HepG2 (cell line): ENCODE data around the gene KHNYN. TPM values are rescaled to one million over a fixed set of nuclear protein-coding genes. Genes with fewer than 3 reads are reported as not detected.

ENCODE experiments used
- BRCA1 ChIP-seq: sonication (generic); formaldehyde crosslinking; IDR thresholded peaks from 2 replicates; pipeline ENCODE4 v1.4.0; 2020; ENCODE audit warnings: missing genetic modification reagents
- CEBPB ChIP-seq: IDR thresholded peaks from 2 replicates; pipeline ENCODE4 v1.6.1; 2011; ENCODE audit warnings: low read depth, low read length, improper control_type of control experiment, borderline replicate concordance
- GABPA ChIP-seq, 2 experiments: IDR thresholded peaks; 2 replicates each; pipeline ENCODE4 v1.6.1; 2011 to 2016; ENCODE audit warnings: low read depth in 2 of 2, low read length in 1 of 2, missing biosample characterization in 1 of 2, missing genetic modification characterization in 1 of 2
- GLMP ChIP-seq: sonication (generic); formaldehyde crosslinking; IDR thresholded peaks from 2 replicates; pipeline ENCODE4 v1.9.0; 2021; ENCODE audit warnings: missing genetic modification reagents, mild to moderate bottlenecking, borderline replicate concordance
- HDAC6 ChIP-seq: fragments of 200-600 bp; sonication (generic); IDR thresholded peaks from 2 replicates; pipeline ENCODE4 v1.7.0; 2017; ENCODE audit warnings: mild to moderate bottlenecking, antibody characterized with exemption, low read length, low read depth
- HMGXB4 ChIP-seq, 2 experiments: sonication (generic) in 1 of 2; formaldehyde crosslinking in 1 of 2; IDR thresholded peaks; 2 replicates each; pipeline versions ENCODE4 v1.4.0 to v1.6.1; 2018 to 2020; ENCODE audit warnings: missing genetic modification reagents in 2 of 2, borderline replicate concordance in 1 of 2, low read depth in 1 of 2, mild to moderate bottlenecking in 1 of 2, missing biosample characterization in 1 of 2
- KMT2A ChIP-seq: sonication (generic); formaldehyde crosslinking; IDR thresholded peaks from 2 replicates; pipeline ENCODE4 v1.4.0; 2020; ENCODE audit warnings: missing genetic modification reagents
- MTF2 ChIP-seq: sonication (generic); formaldehyde crosslinking; IDR thresholded peaks from 2 replicates; pipeline ENCODE4 v1.5.0; 2020; ENCODE audit warnings: missing genetic modification reagents, borderline replicate concordance
- RNF219 ChIP-seq: sonication (generic); formaldehyde crosslinking; IDR thresholded peaks from 2 replicates; pipeline ENCODE4 v1.5.0; 2020; ENCODE audit warnings: mild to moderate bottlenecking, missing genetic modification reagents
- WIZ ChIP-seq: sonication (generic); formaldehyde crosslinking; IDR thresholded peaks from 2 replicates; pipeline ENCODE4 v1.5.1; 2020; ENCODE audit warnings: mild to moderate bottlenecking, missing genetic modification reagents
- XRCC5 ChIP-seq: fragments of 200-400 bp; formaldehyde crosslinking; optimal IDR thresholded peaks from 2 replicates; pipeline ENCODE3; 2017; ENCODE audit warnings: mild to moderate bottlenecking, low read length
- ZBTB39 ChIP-seq: sonication (generic); formaldehyde crosslinking; IDR thresholded peaks from 2 replicates; pipeline ENCODE4 v1.5.0; 2020; ENCODE audit warnings: missing genetic modification reagents
- ZEB1 ChIP-seq: IDR thresholded peaks from 2 replicates; pipeline ENCODE4 v1.6.1; 2012; ENCODE audit warnings: mild to moderate bottlenecking, low read depth, inconsistent platforms; ENCODE audit not compliant: insufficient replicate concordance
- ZFP91 ChIP-seq: sonication (generic); formaldehyde crosslinking; IDR thresholded peaks from 2 replicates; pipeline ENCODE4 v1.9.0; 2022; ENCODE audit warnings: missing genetic modification reagents, mild to moderate bottlenecking, borderline replicate concordance
- ZNF576 ChIP-seq: sonication (generic); formaldehyde crosslinking; IDR thresholded peaks from 2 replicates; pipeline ENCODE4 v1.4.0; 2020; ENCODE audit warnings: mild to moderate bottlenecking, missing genetic modification reagents
- ZNF713 ChIP-seq: sonication (generic); formaldehyde crosslinking; IDR thresholded peaks from 2 replicates; pipeline ENCODE4 v1.4.0; 2020; ENCODE audit warnings: mild to moderate bottlenecking, missing genetic modification reagents
- ZNF784 ChIP-seq: sonication (generic); formaldehyde crosslinking; IDR thresholded peaks from 2 replicates; pipeline ENCODE4 v1.5.1; 2020; ENCODE audit warnings: missing genetic modification reagents, mild to moderate bottlenecking, borderline replicate concordance
- polyA plus RNA-seq, 8 experiments: library from polyadenylated mRNA; depleted of rRNA in 3 of 8; stranded (reverse) in 7 of 8; unstranded in 1 of 8; fragments of >200 nt; fragmentation: Illumina TruSeq in 4 of 8; extraction: Trizol in 4 of 8; gene quantifications; 2 replicates each; pipeline versions ENCODE4 v1.2.1 to v1.2.3, GENCODE V29; 2011 to 2016; ENCODE audit warnings: low read depth in 4 of 8, missing spikeins in 1 of 8, mixed read lengths in 1 of 8; ENCODE audit not compliant: insufficient read depth in 1 of 8
- total RNA-seq, 5 experiments: library from RNA; depleted of rRNA; stranded (reverse); fragments of >200 nt; fragmentation: Illumina TruSeq; extraction: Trizol; gene quantifications; 2 replicates each; pipeline ENCODE4 v1.2.3, GENCODE V29; 2016; ENCODE audit warnings: low read depth in 1 of 5

Gene KHNYN
- total and polyA plus RNA-seq, 2 of the 13 experiments (the other 11 are each of a cell fraction or from before 2014, with no cell fraction given): 52.8 to 75.7 TPM

- no peak for TF ChIP-seq ZFP91 (CRISPR knock-in tag)
- no peak for TF ChIP-seq BRCA1 (CRISPR knock-in tag)
- peak; percentile 98; the same call in 1 of the 2 replicates for TF ChIP-seq MTF2 (CRISPR knock-in tag)
- peak; percentile 99 for TF ChIP-seq XRCC5
- no peak for TF ChIP-seq HDAC6
- TF ChIP-seq ZNF576 (CRISPR knock-in tag): no peak
- no peak for TF ChIP-seq ZNF713 (CRISPR knock-in tag)
- no peak for TF ChIP-seq GABPA (IDR thresholded peaks at IDR 0.05; ENCODE audit: low read depth, low read length)
- TF ChIP-seq GABPA (CRISPR knock-in tag; IDR thresholded peaks at IDR 0.05; ENCODE audit: low read depth): no peak
- TF ChIP-seq GLMP (CRISPR knock-in tag): no peak
- TF ChIP-seq ZBTB39 (CRISPR knock-in tag): no peak; the same call in 1 of the 2 replicates
- TF ChIP-seq ZEB1: no peak
- TF ChIP-seq CEBPB: no peak
- no peak for TF ChIP-seq KMT2A (CRISPR knock-in tag)
- TF ChIP-seq ZNF784 (CRISPR knock-in tag): no peak
- TF ChIP-seq HMGXB4 (CRISPR knock-in tag; IDR thresholded peaks at IDR 0.05; ENCODE audit: borderline replicate concordance in 1 of 2, low read depth in 1 of 2): peak; percentile 98 to 99
- no peak for TF ChIP-seq RNF219 (CRISPR knock-in tag)
- no peak for TF ChIP-seq WIZ (CRISPR knock-in tag)
These were observed 2.0 kb downstream of the KHNYN start (continued) for GRCh38 chr14:24431569-24432258.
